ENCODE measurements around the gene PIEZO2.
"Not testable (repeated sequence)": the region's sequence is repeated elsewhere in the genome, so short reads cannot be mapped to it uniquely, and the experiment has no call there.

PIEZO2 gene

GRCh38 chr18:10928011-10928771 lies 221.2 kb downstream of the PIEZO2 start:
- ChIA-PET CTCF (interaction anchor here (0.6 kb wide), 1 partner anchor 633 kb away, joined by 3 read pairs; no protein-coding TSS in a partner anchor), POLR2A (ENCODE audit: low non-redundant PET) (no interaction called here)
- TF ChIP-seq CTCF (conservative IDR thresholded peaks at IDR 0.05; ENCODE audit: low read depth): no peak
- no peak for DNase-seq (ENCODE audit: low spot score)
- H3K27ac ChIP-seq: no peak overlapping the region

- no peak for TF ChIP-seq CTCF (conservative IDR thresholded peaks at IDR 0.05; ENCODE audit: low read depth)
- DNase-seq (ENCODE audit: low spot score): no peak
- POLR2A ChIA-PET (ENCODE audit: low non-redundant PET): no interaction called here
- CTCF ChIA-PET: no interaction called here
- H3K27ac ChIP-seq: no peak overlapping the region
These were observed 221.9 kb downstream of the PIEZO2 start for GRCh38 chr18:10927286-10927992.

- no peak for TF ChIP-seq CTCF (conservative IDR thresholded peaks at IDR 0.05; ENCODE audit: low read depth)
- no peak overlapping the region for H3K27ac ChIP-seq
- CTCF ChIA-PET: no interaction called here
- POLR2A ChIA-PET (ENCODE audit: low non-redundant PET): no interaction called here
- DNase-seq (ENCODE audit: low spot score): no peak
These were observed 222.7 kb downstream of the PIEZO2 start for GRCh38 chr18:10926621-10927161.

- H3K27ac ChIP-seq: no peak overlapping the region
- CTCF ChIA-PET: no interaction called here
- no peak for TF ChIP-seq CTCF (conservative IDR thresholded peaks at IDR 0.05; ENCODE audit: low read depth)
- POLR2A ChIA-PET (ENCODE audit: low non-redundant PET): no interaction called here
- no peak for DNase-seq (ENCODE audit: low spot score)
These were observed 225.1 kb downstream of the PIEZO2 start for GRCh38 chr18:10924290-10924689.

GRCh38 chr18:10923551-10924070 lies 225.8 kb downstream of the PIEZO2 start:
- TF ChIP-seq CTCF (conservative IDR thresholded peaks at IDR 0.05; ENCODE audit: low read depth): no peak
- ChIA-PET CTCF (no interaction called here), POLR2A (ENCODE audit: low non-redundant PET) (interaction anchor here (0.6 kb wide), 1 partner anchor 33 kb away, joined by 5 read pairs; no protein-coding TSS in a partner anchor)
- H3K27ac ChIP-seq: no peak overlapping the region
- no peak for DNase-seq (ENCODE audit: low spot score)

- TF ChIP-seq CTCF (conservative IDR thresholded peaks at IDR 0.05; ENCODE audit: low read depth): no peak
- no peak for DNase-seq (ENCODE audit: low spot score)
- ChIA-PET CTCF (no interaction called here), POLR2A (ENCODE audit: low non-redundant PET) (interaction anchor here (0.6 kb wide), 1 partner anchor 33 kb away, joined by 5 read pairs; no protein-coding TSS in a partner anchor)
- H3K27ac ChIP-seq: no peak overlapping the region
These were observed 226.2 kb downstream of the PIEZO2 start for GRCh38 chr18:10923141-10923540.

GRCh38 chr18:10922712-10923111 lies 226.7 kb downstream of the PIEZO2 start:
- DNase-seq (ENCODE audit: low spot score); H3K27ac ChIP-seq; CTCF ChIA-PET: not testable (repeated sequence)
- POLR2A ChIA-PET (ENCODE audit: low non-redundant PET): interaction anchor here (0.6 kb wide), 1 partner anchor 34 kb away, joined by 5 read pairs; no protein-coding TSS in a partner anchor

- CTCF ChIA-PET; H3K27ac ChIP-seq; DNase-seq (ENCODE audit: low spot score); POLR2A ChIA-PET (ENCODE audit: low non-redundant PET): not testable (repeated sequence)
These were observed 229.1 kb downstream of the PIEZO2 start for GRCh38 chr18:10920309-10920708.
